Left ventricle myocardium inferior (tissue), 1 donor: ENCODE data around the gene R3HDML. TPM values are rescaled to one million over a fixed set of nuclear protein-coding genes. Genes with fewer than 3 reads are reported as not detected.

Experiments
- DNase-seq: peaks from one replicate; pipeline ENCODE4 v3.0.0-alpha.2; 2020
- H3K27ac ChIP-seq: fragments of 200-600 bp; replicated peaks from 2 replicates; pipeline ENCODE4 v1.8.0; 2021
- H3K27me3 ChIP-seq: fragments of 200-600 bp; 2 replicates; pipeline ENCODE4 v1.8.0; 2021; ENCODE audit warnings: low read depth
- H3K36me3 ChIP-seq: fragments of 200-600 bp; 2 replicates; pipeline ENCODE4 v1.8.0; 2021
- H3K4me1 ChIP-seq: fragments of 200-600 bp; 2 replicates; pipeline ENCODE4 v1.8.0; 2021
- H3K4me3 ChIP-seq: fragments of 200-600 bp; 2 replicates; pipeline ENCODE4 v1.8.0; 2021; ENCODE audit warnings: mild to moderate bottlenecking, moderate library complexity
- H3K9me3 ChIP-seq: fragments of 200-600 bp; replicated peaks from 2 replicates; pipeline ENCODE4 v1.8.0; 2021
- intact Hi-C: fragments of 100-400 bp; cut with micrococcal nuclease; formaldehyde crosslinking; loops from one replicate; pipeline ENCODE4 v1.11.0; 2022
- total RNA-seq: library from RNA; stranded (reverse); fragmentation: NEBNext Ultra II Directional; extraction: Animal tissue kit (Norgen Biotek cat#: 25700); gene quantifications from one replicate; pipeline ENCODE4 v1.2.1, GENCODE V29; 2021
- TF ChIP-seq, protein P1 (sequence below): fragments of 200-600 bp; IDR thresholded peaks from 2 replicates; pipeline ENCODE4 v1.8.0; 2021; ENCODE audit warnings: antibody characterized with exemption, mild to moderate bottlenecking, borderline replicate concordance
- donor health status: DM: no; HTN: yes; CAD: no; lungs with severe emphysema.

R3HDML gene
- total RNA-seq, 1 donor from 2014 or later, result not detected

DNA sequence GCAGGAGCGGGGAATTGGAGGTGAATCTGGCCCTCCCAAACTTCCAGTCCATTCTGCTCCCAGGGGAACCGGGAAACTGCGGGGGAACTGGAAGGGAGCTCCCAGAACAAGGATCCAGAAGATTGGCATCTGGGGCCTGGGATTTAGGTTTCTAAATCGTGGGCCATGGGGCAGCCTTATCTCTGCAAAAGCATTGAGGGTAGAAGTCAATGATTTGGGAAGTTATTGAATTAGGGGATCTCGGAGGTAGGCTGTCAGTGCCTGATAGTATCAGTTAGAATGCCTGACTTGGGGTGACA lies 63.8 kb downstream of the R3HDML start:
- H3K27ac ChIP-seq, result no peak overlapping the region
- intact Hi-C loops, result no loop called here
- no peaks in the 10 kb centered on the region for H3K9me3 ChIP-seq

More for the DNA sequence above, 63.8 kb downstream of the R3HDML start:
- Histone ChIP-seq H3K27me3 (peaks cover 55% of the 10 kb centered on the region), H3K4me1 (no peaks in the 10 kb centered on the region), H3K36me3 (no peaks in the 10 kb centered on the region), H3K4me3 (no peak overlapping the region)
- no peak for DNase-seq
- TF ChIP-seq, protein P1, sequence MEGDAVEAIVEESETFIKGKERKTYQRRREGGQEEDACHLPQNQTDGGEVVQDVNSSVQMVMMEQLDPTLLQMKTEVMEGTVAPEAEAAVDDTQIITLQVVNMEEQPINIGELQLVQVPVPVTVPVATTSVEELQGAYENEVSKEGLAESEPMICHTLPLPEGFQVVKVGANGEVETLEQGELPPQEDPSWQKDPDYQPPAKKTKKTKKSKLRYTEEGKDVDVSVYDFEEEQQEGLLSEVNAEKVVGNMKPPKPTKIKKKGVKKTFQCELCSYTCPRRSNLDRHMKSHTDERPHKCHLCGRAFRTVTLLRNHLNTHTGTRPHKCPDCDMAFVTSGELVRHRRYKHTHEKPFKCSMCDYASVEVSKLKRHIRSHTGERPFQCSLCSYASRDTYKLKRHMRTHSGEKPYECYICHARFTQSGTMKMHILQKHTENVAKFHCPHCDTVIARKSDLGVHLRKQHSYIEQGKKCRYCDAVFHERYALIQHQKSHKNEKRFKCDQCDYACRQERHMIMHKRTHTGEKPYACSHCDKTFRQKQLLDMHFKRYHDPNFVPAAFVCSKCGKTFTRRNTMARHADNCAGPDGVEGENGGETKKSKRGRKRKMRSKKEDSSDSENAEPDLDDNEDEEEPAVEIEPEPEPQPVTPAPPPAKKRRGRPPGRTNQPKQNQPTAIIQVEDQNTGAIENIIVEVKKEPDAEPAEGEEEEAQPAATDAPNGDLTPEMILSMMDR, result no peak

Other genes with a start within 250 kb of the R3HDML start
- gene JPH2, start 149.9 kb upstream of the R3HDML start, total RNA-seq, result 151 TPM
- 34.0 TPM for gene OSER1, start 126.3 kb upstream of the R3HDML start, total RNA-seq
- gene GDAP1L1, start 89.7 kb upstream of the R3HDML start, total RNA-seq, result 0.55 TPM
- gene FITM2, start 25.8 kb upstream of the R3HDML start, total RNA-seq, result 160 TPM
- not detected for gene HNF4A, start 18.7 kb downstream of the R3HDML start, total RNA-seq
- 4.5 TPM for gene TTPAL, start 138.8 kb downstream of the R3HDML start, total RNA-seq
- gene SERINC3, start 185.0 kb downstream of the R3HDML start, total RNA-seq, result 88.4 TPM
- 172 TPM for gene PKIG, start 245.5 kb downstream of the R3HDML start, total RNA-seq